Measurements from ENCODE around the gene WDFY2. TPM values are rescaled to one million over a fixed set of nuclear protein-coding genes. Genes with fewer than 3 reads are reported as not detected.

WDFY2 gene
- total and polyA plus RNA-seq, 2 of the 8 experiments (the other 6 are each of a cell fraction or from before 2014, with no cell fraction given), result 13.9 to 29.0 TPM

DNA sequence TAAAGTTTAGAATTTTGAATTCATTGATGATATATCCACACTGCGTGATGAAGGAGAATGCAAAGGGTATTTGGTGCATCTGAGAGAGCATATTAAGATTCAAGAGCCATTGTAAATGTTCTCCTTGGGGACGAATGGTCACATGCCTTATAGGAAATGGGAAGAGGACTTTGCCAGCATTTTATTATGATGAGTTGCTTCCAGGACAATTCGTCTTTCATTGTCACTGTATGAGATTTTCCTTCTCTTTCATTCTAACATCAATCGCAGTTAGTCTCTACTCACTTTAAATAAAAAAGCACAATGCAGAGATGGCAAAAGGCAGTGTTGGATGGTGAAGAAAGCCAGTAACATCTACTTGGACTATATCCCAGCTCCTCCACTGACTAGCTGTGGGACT lies 21.4 kb downstream of the WDFY2 start (continued):
- TF ChIP-seq CHD7 (IDR thresholded peaks at IDR 0.05; ENCODE audit: insufficient replicate concordance, low read length) (no peak), HDAC2 (IDR thresholded peaks at IDR 0.05; ENCODE audit: borderline replicate concordance in 1 of 2, low read depth in 2 of 2, low read length in 2 of 2) (no peak), EP300 (IDR thresholded peaks at IDR 0.05; ENCODE audit: borderline replicate concordance in 1 of 2, low read depth in 2 of 2, low read length in 2 of 2) (no peak), GTF2F1 (IDR thresholded peaks at IDR 0.05; ENCODE audit: borderline replicate concordance, low read depth, low read length) (no peak)

Data from H1 (cell line).